ENCODE measurements around the gene CFLAR.
"Not testable (repeated sequence)": the region's sequence is repeated elsewhere in the genome, so short reads cannot be mapped to it uniquely, and the experiment has no call there.

Gene CFLAR

GRCh38 chr2:201118121-201118960 is 2.4 kb downstream of the CFLAR start:
- peak; percentile 67 for DNase-seq (ENCODE audit: low read depth, low spot score)
- peak overlapping the region; percentile 99 for H3K27ac ChIP-seq

GRCh38 chr2:201118961-201119854 is 3.2 kb downstream of the CFLAR start:
- no peak for DNase-seq (ENCODE audit: low read depth, low spot score)
- H3K27ac ChIP-seq, result peak overlapping the region; percentile 99

- DNase-seq (ENCODE audit: low read depth, low spot score), result no peak
- peak overlapping the region; percentile 99 for H3K27ac ChIP-seq
Observed at GRCh38 chr2:201122276-201122675, 6.3 kb downstream of the CFLAR start.

GRCh38 chr2:201126308-201127151 is 10.6 kb downstream of the CFLAR start:
- DNase-seq (ENCODE audit: low read depth, low spot score), result no peak

GRCh38 chr2:201127152-201127511 is 11.2 kb downstream of the CFLAR start:
- peak overlapping the region; percentile 99 for H3K27ac ChIP-seq
- DNase-seq (ENCODE audit: low read depth, low spot score), result no peak

More at GRCh38 chr2:201126308-201127151, 10.6 kb downstream of the CFLAR start:
- peak overlapping the region; percentile 99 for H3K27ac ChIP-seq

- peak overlapping the region; percentile 99 for H3K27ac ChIP-seq
- no peak for DNase-seq (ENCODE audit: low read depth, low spot score)
Observed at GRCh38 chr2:201127570-201127969, 11.6 kb downstream of the CFLAR start.

GRCh38 chr2:201128033-201128432 is 12.1 kb downstream of the CFLAR start:
- no peak for DNase-seq (ENCODE audit: low read depth, low spot score)
- H3K27ac ChIP-seq, result peak overlapping the region; percentile 99

GRCh38 chr2:201128933-201129505 is 13.1 kb downstream of the CFLAR start:
- no peak for DNase-seq (ENCODE audit: low read depth, low spot score)
- H3K27ac ChIP-seq, result peak overlapping the region; percentile 99

GRCh38 chr2:201130524-201131186 is 14.7 kb downstream of the CFLAR start:
- peak; percentile 88 for DNase-seq (ENCODE audit: low read depth, low spot score)
- H3K27ac ChIP-seq, result peak overlapping the region; percentile 99

- no peak for DNase-seq (ENCODE audit: low read depth, low spot score)
- H3K27ac ChIP-seq, result peak overlapping the region; percentile 99
Observed at GRCh38 chr2:201132518-201132917, 16.6 kb downstream of the CFLAR start.

GRCh38 chr2:201135386-201135785 is 19.4 kb downstream of the CFLAR start:
- no peak for DNase-seq (ENCODE audit: low read depth, low spot score)
- peak overlapping the region; percentile 99 for H3K27ac ChIP-seq

GRCh38 chr2:201136889-201137321 is 20.9 kb downstream of the CFLAR start:
- no peak for DNase-seq (ENCODE audit: low read depth, low spot score)

GRCh38 chr2:201137505-201138400 is 21.8 kb downstream of the CFLAR start:
- no peak overlapping the region for H3K27ac ChIP-seq

More at GRCh38 chr2:201136889-201137321, 20.9 kb downstream of the CFLAR start:
- peak overlapping the region; percentile 99 for H3K27ac ChIP-seq

GRCh38 chr2:201138401-201138970 is 22.5 kb downstream of the CFLAR start:
- no peak overlapping the region for H3K27ac ChIP-seq
- DNase-seq (ENCODE audit: low read depth, low spot score), result no peak

More at GRCh38 chr2:201137505-201138400, 21.8 kb downstream of the CFLAR start:
- DNase-seq (ENCODE audit: low read depth, low spot score), result no peak

GRCh38 chr2:201138986-201139781 is 23.2 kb downstream of the CFLAR start:
- H3K27ac ChIP-seq, result not testable (repeated sequence)

GRCh38 chr2:201139836-201140604 is 24.1 kb downstream of the CFLAR start:
- DNase-seq (ENCODE audit: low read depth, low spot score), result no peak
- no peak overlapping the region for H3K27ac ChIP-seq

More at GRCh38 chr2:201138986-201139781, 23.2 kb downstream of the CFLAR start:
- DNase-seq (ENCODE audit: low read depth, low spot score), result not testable (repeated sequence)
